ENCODE results near the gene DUXB. TPM values are rescaled to one million over a fixed set of nuclear protein-coding genes. Genes with fewer than 3 reads are reported as not detected.

Gene DUXB
- total and polyA plus RNA-seq, 2 of the 13 experiments (the other 11 are each of a cell fraction or from before 2014, with no cell fraction given): not detected

DNA sequence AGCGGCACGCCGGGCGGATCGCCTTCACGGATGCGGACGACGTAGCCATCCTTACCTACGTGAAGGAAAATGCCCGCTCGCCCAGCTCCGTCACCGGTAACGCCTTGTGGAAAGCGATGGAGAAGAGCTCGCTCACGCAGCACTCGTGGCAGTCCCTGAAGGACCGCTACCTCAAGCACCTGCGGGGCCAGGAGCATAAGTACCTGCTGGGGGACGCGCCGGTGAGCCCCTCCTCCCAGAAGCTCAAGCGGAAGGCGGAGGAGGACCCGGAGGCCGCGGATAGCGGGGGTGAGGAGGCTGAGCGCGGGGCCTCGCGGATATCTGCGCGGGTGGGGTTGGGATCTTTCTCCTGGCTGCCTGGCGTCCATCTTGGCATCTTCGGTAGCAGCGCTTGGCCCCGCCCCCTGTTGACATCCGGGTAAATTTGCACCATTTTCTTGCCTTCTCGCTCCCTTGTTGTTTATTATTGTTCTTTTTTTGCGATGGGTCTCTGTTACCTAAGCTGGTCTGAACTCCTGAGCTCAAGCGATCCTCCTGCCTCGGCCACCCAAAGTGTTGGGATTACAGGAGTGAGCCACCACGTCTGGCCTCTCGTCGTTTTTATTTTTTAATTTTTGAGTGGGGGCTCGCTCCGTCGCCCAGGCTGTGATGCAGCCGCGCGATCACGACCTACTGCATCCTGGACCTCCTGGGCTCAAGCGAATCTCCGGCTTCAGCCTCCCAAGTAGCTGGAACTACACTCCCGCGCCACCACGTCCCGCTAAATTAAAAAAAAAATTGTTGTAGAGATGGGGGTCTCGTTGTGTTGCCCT lies 52.8 kb downstream of the DUXB start (continued):
- TF ChIP-seq, protein P1, sequence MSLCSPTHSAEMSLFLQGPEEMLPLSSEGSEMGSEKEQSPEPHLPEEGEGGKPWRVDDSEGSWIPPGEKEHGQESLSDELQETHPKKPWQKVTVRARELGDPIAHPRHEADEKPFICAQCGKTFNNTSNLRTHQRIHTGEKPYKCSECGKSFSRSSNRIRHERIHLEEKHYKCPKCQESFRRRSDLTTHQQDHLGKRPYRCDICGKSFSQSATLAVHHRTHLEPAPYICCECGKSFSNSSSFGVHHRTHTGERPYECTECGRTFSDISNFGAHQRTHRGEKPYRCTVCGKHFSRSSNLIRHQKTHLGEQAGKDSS (CRISPR knock-in tag; IDR thresholded peaks at IDR 0.05; ENCODE audit: borderline replicate concordance, low read depth): no peak
- TF ChIP-seq, protein P2, sequence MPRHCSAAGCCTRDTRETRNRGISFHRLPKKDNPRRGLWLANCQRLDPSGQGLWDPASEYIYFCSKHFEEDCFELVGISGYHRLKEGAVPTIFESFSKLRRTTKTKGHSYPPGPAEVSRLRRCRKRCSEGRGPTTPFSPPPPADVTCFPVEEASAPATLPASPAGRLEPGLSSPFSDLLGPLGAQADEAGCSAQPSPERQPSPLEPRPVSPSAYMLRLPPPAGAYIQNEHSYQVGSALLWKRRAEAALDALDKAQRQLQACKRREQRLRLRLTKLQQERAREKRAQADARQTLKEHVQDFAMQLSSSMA (CRISPR knock-in tag; IDR thresholded peaks at IDR 0.05): peak; percentile 44; the same call in 1 of the 2 replicates
- no peak for TF ChIP-seq ISL2 (CRISPR knock-in tag; IDR thresholded peaks at IDR 0.05)
- TF ChIP-seq ARHGAP35 (CRISPR knock-in tag; IDR thresholded peaks at IDR 0.05; ENCODE audit: borderline replicate concordance): peak; percentile 21; the same call in 1 of the 2 replicates
- peak; percentile 2; the same call in 1 of the 2 replicates for TF ChIP-seq ELF4 (CRISPR knock-in tag; IDR thresholded peaks at IDR 0.05; ENCODE audit: borderline replicate concordance)
- TF ChIP-seq, protein P3, sequence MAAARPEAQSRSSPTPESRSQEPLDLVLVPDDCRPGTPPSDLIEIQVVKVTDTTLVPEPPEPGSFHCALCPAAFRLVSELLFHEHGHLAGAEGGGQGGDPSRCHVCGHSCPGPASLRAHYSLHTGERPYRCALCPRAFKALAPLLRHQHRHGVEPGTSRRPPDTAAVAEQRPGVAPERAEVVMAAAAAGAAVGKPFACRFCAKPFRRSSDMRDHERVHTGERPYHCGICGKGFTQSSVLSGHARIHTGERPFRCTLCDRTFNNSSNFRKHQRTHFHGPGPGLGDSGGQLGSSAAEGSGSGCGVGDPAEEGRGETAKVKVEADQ (CRISPR knock-in tag; IDR thresholded peaks at IDR 0.05; ENCODE audit: borderline replicate concordance): no peak
- TF ChIP-seq ZNF121 (CRISPR knock-in tag; IDR thresholded peaks at IDR 0.05): peak; percentile 4; the same call in 1 of the 2 replicates
- TF ChIP-seq FOXO1 (CRISPR knock-in tag; IDR thresholded peaks at IDR 0.05): 0 out of 2 replicates have a peak, but pooled peaks have one; percentile 7
- peak; percentile 73; the same call in 1 of the 2 replicates for TF ChIP-seq GATAD1 (CRISPR knock-in tag; IDR thresholded peaks at IDR 0.05)
- 0 out of 2 replicates have a peak, but pooled peaks have one; percentile 12 for TF ChIP-seq CEBPG (CRISPR knock-in tag; IDR thresholded peaks at IDR 0.05)
- peak; percentile 25; the same call in 1 of the 2 replicates for TF ChIP-seq SNAI1 (CRISPR knock-in tag; IDR thresholded peaks at IDR 0.05; ENCODE audit: borderline replicate concordance)
- peak; percentile 33; the same call in 1 of the 2 replicates for TF ChIP-seq SALL1 (CRISPR knock-in tag; IDR thresholded peaks at IDR 0.05)
- TF ChIP-seq ZNF234 (CRISPR knock-in tag; conservative IDR thresholded peaks at IDR 0.05): 0 out of 2 replicates have a peak, but pooled peaks have one; percentile 10
- TF ChIP-seq, protein P4, sequence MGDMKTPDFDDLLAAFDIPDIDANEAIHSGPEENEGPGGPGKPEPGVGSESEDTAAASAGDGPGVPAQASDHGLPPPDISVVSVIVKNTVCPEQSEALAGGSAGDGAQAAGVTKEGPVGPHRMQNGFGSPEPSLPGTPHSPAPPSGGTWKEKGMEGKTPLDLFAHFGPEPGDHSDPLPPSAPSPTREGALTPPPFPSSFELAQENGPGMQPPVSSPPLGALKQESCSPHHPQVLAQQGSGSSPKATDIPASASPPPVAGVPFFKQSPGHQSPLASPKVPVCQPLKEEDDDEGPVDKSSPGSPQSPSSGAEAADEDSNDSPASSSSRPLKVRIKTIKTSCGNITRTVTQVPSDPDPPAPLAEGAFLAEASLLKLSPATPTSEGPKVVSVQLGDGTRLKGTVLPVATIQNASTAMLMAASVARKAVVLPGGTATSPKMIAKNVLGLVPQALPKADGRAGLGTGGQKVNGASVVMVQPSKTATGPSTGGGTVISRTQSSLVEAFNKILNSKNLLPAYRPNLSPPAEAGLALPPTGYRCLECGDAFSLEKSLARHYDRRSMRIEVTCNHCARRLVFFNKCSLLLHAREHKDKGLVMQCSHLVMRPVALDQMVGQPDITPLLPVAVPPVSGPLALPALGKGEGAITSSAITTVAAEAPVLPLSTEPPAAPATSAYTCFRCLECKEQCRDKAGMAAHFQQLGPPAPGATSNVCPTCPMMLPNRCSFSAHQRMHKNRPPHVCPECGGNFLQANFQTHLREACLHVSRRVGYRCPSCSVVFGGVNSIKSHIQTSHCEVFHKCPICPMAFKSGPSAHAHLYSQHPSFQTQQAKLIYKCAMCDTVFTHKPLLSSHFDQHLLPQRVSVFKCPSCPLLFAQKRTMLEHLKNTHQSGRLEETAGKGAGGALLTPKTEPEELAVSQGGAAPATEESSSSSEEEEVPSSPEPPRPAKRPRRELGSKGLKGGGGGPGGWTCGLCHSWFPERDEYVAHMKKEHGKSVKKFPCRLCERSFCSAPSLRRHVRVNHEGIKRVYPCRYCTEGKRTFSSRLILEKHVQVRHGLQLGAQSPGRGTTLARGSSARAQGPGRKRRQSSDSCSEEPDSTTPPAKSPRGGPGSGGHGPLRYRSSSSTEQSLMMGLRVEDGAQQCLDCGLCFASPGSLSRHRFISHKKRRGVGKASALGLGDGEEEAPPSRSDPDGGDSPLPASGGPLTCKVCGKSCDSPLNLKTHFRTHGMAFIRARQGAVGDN (CRISPR knock-in tag; IDR thresholded peaks at IDR 0.05): peak; percentile 6; the same call in 1 of the 2 replicates
- TF ChIP-seq ZFP36L1 (CRISPR knock-in tag; IDR thresholded peaks at IDR 0.05): peak; percentile 62; the same call in 1 of the 2 replicates
- no peak for TF ChIP-seq BRCA1 (CRISPR knock-in tag; IDR thresholded peaks at IDR 0.05)
- TF ChIP-seq TAF15 (IDR thresholded peaks at IDR 0.05; ENCODE audit: low read depth, low read length, poor library complexity, severe bottlenecking): no peak
- no peak for TF ChIP-seq SMYD3 (CRISPR knock-in tag; IDR thresholded peaks at IDR 0.05)
- 0 out of 2 replicates have a peak, but pooled peaks have one; percentile 36 for TF ChIP-seq ARID2 (CRISPR knock-in tag; IDR thresholded peaks at IDR 0.05; ENCODE audit: borderline replicate concordance)
- TF ChIP-seq GABPA (IDR thresholded peaks at IDR 0.05; ENCODE audit: low read depth, low read length): no peak
- TF ChIP-seq GABPA (CRISPR knock-in tag; IDR thresholded peaks at IDR 0.05; ENCODE audit: low read depth): peak; percentile 69
